Stimulated activated CD8-positive, alpha-beta memory T cell treated with anti-CD3 and anti-CD28 coated beads, Interleukin-4, amount 100 ng/mL, for 24 hours (primary cell): ENCODE data around the gene SCRT2.
A peak's percentile ranks its signal among the peaks of the same experiment; 100 is the strongest.
"Not testable (repeated sequence)": the region's sequence is repeated elsewhere in the genome, so short reads cannot be mapped to it uniquely, and the experiment has no call there.

ENCODE experiments used
- DNase-seq: peaks from one replicate; pipeline ENCODE4 v3.0.0-alpha.2; 2020; ENCODE audit warnings: low read depth

The SCRT2 gene

DNA sequence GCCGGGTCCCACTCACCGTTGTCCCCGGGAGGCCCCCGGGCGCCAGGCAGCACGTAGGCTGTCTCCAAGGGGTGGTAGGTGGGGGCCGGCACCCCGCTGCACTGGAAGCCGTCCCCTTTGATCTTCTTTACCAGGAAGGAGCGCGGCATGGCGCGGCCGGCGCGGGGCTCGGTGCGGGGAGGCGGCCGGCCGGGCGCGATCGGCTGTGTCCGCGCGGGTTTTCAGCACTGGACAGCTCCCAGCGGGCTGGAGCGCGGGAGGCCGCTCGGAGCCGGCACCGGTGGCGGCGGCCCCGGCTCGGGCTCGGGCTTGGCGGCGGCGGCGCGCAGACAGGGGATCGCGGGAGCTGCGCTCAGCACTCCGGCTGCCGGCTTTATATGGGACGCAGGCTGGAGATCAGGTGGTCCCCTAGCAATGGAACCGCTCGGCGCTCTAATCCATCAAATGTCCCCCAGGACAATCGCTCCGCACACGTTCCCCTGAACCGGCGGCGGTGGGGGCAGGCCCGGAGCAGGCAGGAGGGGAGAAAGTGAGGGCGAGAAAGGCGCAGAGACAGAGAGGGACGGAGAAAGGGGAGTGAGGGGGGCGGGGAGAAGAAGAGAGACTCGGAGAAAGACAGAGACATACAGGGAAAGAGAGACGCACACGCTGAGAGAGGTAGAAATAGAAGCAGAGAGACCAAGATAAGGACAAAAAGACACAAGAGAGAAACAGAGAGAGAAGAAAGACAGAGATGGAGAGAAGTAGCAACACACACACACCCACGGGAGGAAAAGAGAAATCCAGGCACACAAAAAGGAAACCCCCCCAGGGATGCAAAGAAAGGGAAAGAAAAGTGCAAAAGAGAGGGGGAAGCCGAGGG, at the start of gene SCRT2:
Gene SCRT2 (minus strand): TSS at position 350 of the 862 bp plus-strand sequence. CDS start 201 bp downstream, at position 149.
- DNase-seq = peak; percentile 38

- DNase-seq = not testable (repeated sequence)
These were observed 49.2 kb upstream of the SCRT2 start for GRCh38 chr20:724797-725196.

DNA sequence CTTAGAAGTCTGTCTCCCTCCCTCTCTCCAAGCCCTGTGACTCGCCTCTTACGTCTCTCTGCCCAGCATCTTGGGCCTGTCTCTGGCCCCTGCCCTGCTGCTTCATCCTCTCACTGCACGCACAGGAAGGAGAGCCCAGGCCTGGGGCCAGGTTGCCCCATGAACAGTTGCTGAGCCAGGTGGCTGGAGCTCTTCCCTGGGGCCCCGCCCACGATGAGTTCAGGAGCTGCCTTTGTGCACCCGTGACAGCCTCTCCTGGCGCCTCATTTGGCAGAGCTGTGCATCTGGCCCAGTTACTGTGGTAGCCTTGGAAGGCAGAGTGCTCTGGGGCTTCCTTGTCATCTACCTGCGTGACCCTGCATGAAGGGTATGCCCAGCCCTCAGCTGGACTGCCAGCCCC, 48.2 kb upstream of the SCRT2 start:
- DNase-seq = no peak

GRCh38 chr20:722822-723644, 47.4 kb upstream of the SCRT2 start:
- no peak for DNase-seq

DNA sequence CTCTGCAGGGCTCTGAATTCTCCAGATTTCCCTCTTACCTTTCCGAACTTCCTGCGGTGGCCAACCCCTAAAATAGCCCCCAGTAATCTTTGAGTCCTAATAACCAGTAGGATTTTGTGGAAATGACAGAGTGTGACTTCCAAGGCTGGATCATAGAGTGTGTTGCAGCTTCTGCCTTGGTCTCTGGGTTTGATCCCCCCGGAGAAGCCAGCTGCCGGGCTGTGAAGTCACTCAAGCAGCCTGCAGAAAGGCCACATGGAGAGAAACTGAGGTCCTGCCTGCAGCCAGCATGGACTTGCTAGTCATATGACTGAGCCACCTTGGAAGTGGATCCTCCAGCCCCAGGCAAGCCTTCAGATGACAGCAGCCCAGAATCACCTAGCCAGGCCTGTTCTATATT, 46.3 kb upstream of the SCRT2 start:
- DNase-seq = no peak

DNA sequence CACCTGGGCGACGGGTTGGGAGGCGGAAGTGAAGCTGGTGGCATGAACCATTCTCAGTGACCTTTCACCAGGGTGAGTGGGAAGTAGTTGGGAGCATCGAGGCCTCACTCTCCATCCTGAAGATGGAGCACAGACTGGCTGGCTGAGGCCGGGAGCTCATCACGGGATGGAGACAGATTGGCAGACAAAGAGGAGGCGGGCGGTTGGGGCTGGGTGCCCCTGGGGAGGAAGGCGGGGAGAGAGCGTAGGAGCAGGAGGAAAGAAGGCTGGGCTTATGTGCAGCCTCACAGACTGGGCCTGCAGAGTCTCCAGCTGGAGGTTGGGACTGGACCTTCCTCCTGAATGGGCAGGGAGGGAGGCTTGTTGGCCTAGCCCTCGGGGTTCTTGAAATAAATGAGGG, 44.2 kb upstream of the SCRT2 start:
- no peak for DNase-seq

DNA sequence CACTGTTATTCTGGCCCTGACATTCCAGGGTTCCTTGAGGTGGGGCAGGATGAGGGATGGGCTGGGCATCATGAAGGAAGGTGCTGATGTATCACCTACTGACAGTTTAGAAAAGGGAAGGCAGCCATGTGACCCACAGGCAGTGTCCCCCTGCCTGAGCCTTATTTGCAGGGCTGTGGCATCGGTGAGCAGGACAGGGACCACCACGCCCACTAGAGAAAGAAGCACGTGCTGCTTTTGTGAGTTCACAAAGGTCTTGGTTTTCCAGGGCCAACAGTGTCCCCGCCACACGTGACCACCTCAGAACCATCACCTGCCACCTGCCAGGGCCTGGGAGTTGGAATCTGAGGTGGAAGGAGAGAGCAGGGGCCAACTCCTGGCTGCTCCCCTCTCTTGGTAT, 43.5 kb upstream of the SCRT2 start:
- DNase-seq = no peak

- no peak for DNase-seq
These were observed 42.2 kb upstream of the SCRT2 start for GRCh38 chr20:717832-718231.

DNA sequence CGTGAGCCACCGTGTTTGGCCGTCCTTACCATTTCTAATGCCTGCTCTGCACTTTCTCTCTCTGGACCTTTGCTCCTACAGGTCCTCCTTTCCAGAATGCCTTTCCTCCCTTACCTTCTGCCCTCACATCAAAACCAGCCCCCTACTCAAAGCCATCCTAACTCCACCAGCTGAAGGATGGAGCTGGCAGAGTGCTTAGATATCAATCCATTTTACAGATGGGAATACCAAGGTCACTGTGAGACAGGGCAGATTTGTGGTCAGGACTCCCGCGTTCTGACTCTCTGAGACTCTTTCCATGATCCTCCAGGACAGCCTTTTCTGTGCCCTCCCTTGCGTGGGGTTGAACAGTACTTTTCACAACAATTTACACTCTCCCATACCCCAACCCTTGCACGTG, 41.7 kb upstream of the SCRT2 start:
- DNase-seq = no peak

DNA sequence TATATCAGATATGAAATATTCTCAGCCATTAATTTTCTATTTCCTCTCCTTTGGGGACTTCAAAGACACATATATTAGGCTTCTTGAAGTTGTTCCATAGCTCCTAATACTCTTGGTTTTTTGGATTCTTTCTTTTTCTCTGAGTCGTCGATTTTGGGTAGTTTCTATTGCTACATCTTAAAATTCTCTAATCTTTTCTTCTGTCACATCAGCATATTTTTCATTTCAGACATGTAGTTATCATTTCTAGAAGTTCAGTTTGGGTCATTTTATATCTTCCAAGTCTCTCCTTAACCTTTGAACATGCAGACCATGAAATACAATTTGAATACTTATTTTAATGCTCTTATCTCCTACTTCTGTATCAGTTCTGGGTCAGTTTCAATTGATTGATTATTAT, 38.9 kb upstream of the SCRT2 start:
- DNase-seq = no peak

- no peak for DNase-seq
These were observed 36.0 kb upstream of the SCRT2 start for GRCh38 chr20:711576-711975.

DNA sequence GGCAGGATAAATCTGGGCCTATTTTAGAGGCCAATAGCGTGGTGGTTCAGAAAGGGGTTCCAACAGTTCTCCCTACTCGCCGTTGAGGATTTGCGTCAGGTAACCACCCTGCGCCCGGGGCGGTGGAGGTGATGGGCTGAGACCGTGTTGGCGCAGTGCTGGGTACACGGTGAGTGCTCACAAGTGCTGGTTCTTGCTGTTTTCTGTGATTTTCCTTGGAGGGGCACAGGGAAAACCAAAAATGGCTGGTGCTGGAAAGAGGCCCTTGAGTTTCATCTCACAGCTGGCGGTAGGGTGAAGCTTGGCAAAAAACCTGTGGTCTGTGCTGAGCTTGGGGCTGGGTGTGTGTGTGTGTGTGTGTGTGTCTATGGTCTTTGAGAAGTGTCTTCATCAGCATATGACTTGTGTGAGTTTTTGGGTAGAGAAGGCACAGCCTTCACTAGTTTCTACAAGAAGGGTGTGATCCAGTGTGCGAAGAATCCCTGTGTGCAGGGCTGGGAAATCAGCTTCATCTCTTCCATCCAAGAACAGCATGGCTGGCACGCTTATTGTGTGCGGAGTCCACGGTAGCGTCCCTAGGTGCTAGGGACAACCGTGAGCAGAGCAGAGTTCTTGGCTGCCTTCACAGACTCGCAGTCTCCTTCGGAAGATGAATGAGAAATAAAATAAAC, 35.3 kb upstream of the SCRT2 start:
- DNase-seq = no peak

GRCh38 chr20:709991-710779, 34.6 kb upstream of the SCRT2 start:
- no peak for DNase-seq

DNA sequence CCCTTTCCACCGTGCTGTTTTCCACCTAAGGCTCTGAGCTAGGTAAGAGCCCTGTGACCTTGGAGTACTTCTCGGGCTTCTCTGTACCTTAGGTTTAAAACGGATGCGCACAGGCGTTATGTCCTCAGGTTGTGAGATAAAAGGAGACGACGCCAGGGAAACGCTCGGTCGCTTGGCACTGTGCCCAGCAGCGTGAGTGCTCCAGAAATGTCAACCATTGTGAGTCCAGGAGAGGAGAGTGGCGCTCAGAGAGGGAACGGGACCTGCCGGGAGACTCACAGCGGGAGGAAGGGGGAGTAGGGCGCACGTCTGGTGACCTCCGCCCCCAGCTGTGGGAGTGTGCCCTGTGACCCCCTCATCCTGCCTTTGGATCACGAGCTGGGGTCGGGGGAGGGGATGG, 33.8 kb upstream of the SCRT2 start:
- no peak for DNase-seq

DNA sequence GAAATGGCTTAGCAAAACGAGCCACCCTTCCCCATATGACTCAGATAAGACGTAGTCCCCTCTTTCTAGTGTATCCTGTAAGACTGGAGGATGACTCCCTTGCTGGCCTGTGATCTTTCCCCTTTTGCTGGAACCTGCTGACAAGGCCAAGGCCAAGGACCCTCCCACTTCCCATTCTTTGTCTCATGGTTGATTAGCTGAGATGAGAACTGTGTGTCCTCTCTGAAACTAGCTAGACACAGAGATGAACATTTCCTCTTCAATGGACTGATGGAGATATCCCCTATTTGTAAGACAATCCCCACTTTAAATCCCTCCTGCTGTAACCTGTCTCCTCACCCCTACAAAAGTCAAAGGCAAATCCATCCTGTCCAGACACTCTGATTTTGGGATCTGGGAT, 33.4 kb upstream of the SCRT2 start:
- DNase-seq = no peak

GRCh38 chr20:707451-708110, 32.0 kb upstream of the SCRT2 start:
- DNase-seq = no peak

DNA sequence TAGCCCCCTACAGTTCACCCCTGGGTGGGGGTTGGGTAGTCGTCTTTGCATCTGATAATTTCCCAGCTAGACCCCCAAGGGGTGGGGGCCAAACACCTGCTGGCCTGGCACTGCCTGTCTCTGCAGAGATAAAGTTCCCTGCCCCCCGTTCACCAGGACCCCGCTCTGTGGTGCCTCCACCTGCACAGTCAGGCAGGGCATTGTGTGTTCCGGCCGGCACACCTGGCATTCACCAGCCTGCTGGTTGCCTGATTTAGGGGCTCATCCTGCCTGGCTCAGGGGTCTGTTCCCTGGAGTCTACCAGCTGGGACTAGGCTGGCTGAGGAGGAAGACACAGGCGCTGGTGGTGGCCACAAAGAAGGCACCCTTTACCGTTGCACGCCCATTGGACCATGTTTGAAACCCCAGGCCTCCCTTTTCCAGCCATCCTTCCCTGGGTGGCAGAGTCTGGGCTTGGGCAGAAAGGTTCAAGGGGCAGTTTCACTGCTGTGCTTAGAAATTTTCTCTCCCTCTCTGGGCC, 30.8 kb upstream of the SCRT2 start:
- no peak for DNase-seq

GRCh38 chr20:704726-705125, 29.1 kb upstream of the SCRT2 start:
- no peak for DNase-seq

DNA sequence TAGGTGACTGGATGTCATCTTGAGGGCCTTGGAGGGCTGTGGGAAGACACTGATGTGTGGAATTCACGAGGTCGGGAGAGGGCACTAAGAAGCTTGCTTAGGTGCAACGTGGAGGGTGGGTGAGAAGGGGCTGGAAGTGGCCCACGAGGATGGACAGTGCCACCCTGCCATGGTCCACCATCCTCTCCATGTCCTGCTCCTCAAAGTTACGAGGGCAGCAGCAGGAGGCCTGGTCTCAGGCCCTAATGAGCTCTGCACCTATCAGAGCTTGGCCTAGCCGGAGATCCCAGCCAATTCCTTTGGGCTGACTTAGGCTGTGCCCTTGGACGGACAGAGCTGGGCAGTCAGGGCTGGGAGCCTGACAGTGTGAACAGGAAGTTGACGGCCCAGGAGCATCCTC, 27.8 kb upstream of the SCRT2 start:
- no peak for DNase-seq

DNA sequence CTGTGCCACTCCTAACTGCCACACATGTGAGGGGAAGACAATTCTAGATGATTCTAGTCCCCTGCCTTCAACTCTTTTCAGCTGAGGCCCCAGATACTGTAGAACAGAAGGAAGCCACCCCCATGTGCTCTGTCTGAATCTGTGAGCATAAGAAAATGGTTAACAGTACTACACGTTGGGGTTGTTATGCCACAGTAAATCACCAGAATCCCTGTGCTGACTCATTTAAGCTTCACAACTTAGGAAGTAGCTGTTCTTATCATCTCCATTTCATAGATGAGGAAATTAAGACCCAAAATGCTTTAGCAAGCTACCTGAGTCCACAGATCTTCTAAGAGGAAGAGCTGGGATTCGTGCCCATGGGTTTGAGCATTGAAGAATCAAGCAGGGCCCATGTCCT, 27.4 kb upstream of the SCRT2 start:
- no peak for DNase-seq
